Astrocyte of the spinal cord (primary cell): Measurements from ENCODE around the gene KIZ.
"Not testable (repeated sequence)": the region's sequence is repeated elsewhere in the genome, so short reads cannot be mapped to it uniquely, and the experiment has no call there.

Experiments used
- DNase-seq: peaks from one replicate; pipeline ENCODE4 v3.0.0; 2011; ENCODE audit warnings: low read depth, low spot score
- H3K4me3 ChIP-seq: 2 replicates; pipeline ENCODE4 v1.5.1; 2011; ENCODE audit warnings: low read depth, mild to moderate bottlenecking, low read length, moderate library complexity
- CTCF ChIP-seq: IDR thresholded peaks from 2 replicates; pipeline ENCODE4 v1.5.1; 2012; ENCODE audit warnings: low read depth, mild to moderate bottlenecking, low read length, inconsistent platforms
- in situ Hi-C: cut with HindIII; loops from 2 replicates; pipeline ENCODE4 v1.10.0; 2017; ENCODE audit warnings: low sequenced_read_pairs

KIZ gene

GRCh38 chr20:21157006-21157405, 31.1 kb downstream of the KIZ start:
- in situ Hi-C loops: no loop called here
- H3K4me3 ChIP-seq: no peak overlapping the region
- DNase-seq: no peak
- TF ChIP-seq CTCF: no peak

GRCh38 chr20:21159658-21160380, 33.9 kb downstream of the KIZ start:
- in situ Hi-C loops: no loop called here
- H3K4me3 ChIP-seq: no peak overlapping the region
- DNase-seq: no peak
- no peak for TF ChIP-seq CTCF

- DNase-seq: no peak
- H3K4me3 ChIP-seq: no peak overlapping the region
Measured at GRCh38 chr20:21161926-21162325, 36.0 kb downstream of the KIZ start.

GRCh38 chr20:21162631-21163030, 36.7 kb downstream of the KIZ start:
- no peak for DNase-seq
- no peak overlapping the region for H3K4me3 ChIP-seq
- no peak for TF ChIP-seq CTCF
- in situ Hi-C loops: no loop called here

More at GRCh38 chr20:21161926-21162325, 36.0 kb downstream of the KIZ start:
- in situ Hi-C loops: no loop called here
- no peak for TF ChIP-seq CTCF

GRCh38 chr20:21166801-21167200, 40.9 kb downstream of the KIZ start:
- in situ Hi-C loops: no loop called here
- H3K4me3 ChIP-seq: no peak overlapping the region
- DNase-seq: no peak
- no peak for TF ChIP-seq CTCF

DNA sequence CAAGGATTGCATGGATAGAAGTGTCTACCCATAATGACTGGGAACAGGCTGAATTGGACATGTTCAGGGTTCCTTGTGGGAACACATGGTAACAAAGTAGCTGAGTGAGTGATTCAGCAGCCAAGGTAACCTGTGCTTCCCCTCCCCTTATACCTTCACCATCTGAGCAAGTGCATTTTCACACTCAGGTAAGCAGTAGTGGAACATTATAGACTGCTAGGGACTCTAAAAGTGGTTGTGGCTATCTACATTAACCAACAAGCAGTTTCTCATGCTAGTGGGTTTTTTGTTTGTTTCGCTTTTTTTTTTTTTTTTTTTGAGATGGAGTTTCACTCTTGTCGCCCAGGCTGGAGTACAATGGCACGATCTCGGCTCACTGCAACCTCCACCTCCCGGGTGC, 41.4 kb downstream of the KIZ start:
- TF ChIP-seq CTCF: no peak
- no peak for DNase-seq
- in situ Hi-C loops: no loop called here
- H3K4me3 ChIP-seq: no peak overlapping the region

DNA sequence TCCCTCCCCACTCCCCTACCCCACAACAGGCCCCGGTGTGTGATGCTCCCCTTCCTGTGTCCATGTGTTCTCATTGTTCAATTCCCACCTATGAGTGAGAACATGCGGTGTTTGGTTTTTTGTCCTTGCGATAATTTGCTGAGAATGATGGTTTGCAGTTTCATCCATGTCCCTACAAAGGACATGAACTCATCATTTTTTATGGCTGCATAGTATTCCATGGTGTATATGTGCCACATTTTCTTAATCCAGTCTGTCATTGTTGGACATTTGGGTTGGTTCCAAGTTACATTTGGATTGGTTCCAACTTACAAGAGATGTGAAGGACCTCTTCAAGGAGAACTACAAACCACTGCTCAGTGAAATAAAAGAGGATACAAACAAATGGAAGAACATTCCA, 42.2 kb downstream of the KIZ start:
- in situ Hi-C loops, DNase-seq, H3K4me3 ChIP-seq: not testable (repeated sequence)
